ENCODE results near the gene DEK.

Gene DEK

DNA sequence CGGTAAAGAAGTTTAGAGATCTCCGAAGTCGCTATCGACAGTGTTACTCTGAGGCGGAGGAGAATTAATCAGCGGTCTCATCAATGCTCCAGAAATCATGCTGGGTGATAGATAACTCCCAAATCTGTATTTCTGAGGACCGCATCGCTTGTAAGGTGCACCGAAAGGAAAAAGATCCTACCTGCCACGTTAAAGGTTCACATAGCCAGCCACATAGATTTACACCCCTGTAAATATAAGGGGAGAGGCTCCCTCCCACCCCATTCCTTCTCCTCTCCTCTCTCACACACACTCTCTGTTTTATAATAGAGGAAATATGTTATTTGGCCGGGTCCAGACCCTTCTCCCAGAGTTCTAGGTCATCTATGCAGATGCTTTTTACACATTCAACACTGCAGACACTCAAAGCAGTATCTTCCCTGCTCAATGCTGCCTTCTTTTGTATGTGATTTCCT lies 620 bp upstream of the DEK start:
- DNase-seq: no peak

DNA sequence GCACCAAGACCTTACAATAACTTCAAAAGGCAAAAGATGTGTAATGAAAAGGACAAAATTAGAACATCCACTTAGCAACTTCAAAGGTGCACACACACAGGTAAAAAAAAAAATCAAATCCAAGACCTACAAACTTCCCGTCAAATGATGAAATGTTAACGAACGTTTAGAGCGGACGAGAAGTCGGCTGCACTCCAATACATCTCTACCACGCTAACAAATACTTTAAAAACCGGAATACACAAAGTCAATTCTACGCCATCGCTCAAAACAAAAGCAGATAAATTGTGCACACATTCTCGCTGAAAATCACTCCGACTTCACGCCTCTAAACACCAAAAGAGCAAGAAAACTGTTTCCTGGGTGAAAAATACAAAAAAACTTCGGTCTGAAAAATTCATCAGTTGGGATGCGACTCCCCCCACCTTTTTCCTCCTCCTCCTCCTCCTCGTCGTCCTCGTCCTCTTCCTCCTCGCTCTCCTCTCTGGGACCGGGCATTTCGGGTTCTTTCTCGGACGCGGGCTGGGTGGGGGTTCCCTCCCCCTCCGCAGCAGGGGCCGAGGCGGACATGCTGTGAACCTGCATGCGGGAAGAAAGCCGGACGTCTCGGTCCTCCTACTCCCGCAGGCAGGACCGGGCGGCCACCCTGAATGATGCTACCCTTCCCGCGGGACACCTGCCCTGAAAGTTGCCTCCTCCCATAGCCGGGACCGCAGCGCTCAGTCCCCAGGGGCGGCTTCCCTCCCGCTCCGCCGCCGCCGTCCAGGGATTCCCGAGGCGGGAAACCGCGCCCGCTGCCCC lies 712 bp downstream of the DEK start:
- no peak for DNase-seq

DNA sequence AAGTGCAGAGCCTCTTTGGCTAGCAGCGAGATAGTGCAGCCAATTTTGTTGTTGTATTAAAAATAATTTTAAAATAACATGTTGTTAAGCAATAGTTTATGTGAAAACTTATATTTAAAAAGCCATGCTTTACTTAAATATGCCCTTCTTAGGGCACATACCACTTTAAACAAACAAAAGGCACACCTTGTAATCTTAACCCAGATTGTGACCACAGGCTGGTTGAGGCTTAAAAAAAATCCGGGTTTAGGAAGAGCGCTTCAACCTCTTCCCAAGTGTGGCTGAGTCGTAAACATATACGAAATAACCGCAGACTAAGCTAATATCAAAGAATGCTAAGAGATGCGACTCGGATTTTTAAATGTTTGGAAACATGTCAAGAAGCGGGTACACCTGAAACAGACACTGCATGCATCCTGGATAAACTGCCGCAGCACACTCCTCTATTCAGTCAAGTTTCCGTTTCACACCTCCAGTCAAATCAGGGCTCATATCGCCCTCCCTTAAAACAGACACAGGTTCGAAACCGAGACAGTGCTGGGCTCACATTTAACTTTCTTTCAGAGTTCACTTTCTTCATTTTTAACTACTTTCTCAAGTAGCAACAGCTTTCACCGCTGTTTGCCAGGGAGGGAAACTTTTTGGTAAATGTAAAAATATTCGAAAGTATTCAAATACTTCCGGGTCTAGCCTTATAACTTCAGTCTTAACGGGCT lies 1.5 kb downstream of the DEK start:
- DNase-seq: no peak

DNA sequence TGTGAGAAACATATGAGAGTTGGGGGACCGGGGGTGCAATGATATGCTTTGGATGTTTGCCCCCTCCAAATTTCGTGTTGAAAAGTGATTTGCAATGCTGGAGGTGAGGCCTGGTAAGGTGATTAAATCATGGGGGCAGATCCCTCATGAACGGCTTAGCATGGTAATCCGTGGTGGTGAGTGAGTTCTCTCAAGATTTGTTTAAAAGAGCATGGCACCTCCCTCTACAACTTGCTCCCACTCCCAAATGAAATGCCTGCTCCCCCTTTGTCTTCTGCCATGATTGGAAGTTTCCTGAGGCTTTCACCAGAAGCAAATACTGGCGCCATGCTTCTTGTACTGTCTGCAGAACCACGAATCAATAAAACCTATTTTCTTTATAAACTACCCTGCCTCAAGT lies 2.5 kb downstream of the DEK start:
- DNase-seq: no peak

DNA sequence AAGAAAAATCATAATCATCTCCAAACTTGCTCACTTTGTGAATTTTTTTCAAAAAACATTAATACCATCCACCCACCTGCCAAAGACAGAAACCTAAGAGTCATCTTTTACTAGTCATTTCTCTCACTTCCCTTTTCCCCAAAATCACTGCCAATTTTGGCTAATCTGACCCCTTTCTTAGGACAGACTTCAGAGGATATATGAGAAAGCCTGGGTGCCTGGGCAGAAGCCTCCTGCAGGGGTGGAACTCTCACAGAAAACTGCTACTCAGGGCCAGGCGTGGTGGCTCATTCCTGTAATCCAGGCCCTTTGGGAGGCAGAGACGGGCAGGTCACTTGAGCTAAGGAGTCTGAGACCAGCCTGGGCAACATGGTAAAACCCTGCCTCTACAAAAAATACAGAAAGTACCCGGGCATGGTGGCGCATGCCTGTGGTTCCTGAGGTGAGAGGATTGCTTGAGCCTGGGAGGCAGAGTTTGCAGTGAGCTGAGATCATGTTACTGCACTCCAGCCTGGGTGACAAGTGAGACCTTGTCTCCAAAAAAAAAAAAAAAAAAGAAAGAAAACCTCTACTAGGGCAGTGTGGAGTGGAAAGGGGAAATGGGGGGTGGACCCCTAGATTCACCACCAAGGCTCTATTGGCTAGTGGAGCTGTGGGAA lies 3.8 kb downstream of the DEK start:
- no peak for DNase-seq

DNA sequence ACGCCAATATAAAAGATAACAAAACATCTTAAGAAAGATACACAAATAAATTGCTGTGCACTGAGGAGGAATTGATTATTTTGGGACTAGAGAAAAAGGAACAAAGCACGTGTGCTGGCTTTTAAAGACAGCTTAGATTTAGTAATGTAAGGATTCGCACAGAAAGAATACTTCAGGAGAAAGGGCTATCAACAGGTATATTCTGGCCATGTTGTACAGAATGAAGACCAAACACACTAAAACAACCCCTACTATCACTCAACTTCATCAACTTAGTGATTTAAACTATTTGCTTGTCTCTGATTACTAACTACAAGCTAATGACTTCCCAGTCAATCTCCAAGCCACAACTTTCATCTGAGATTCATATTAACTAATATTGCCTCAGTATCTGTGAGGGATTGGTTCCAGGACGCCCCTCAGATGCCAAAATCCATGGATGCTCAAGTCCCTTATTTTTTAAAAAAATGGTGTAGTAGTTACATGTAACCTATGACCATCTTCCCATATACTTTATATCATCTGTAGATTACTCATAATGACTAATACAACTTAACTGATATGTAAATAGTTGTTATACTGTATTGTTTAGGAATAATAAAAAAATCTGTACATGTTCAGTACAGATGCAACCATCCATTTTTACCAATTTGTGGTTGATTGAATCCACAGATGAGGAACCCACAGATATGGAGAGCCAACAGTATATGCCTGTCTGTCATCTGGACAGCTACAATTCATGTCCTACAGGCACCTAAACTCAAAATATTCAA lies 4.5 kb downstream of the DEK start:
- DNase-seq: no peak

DNA sequence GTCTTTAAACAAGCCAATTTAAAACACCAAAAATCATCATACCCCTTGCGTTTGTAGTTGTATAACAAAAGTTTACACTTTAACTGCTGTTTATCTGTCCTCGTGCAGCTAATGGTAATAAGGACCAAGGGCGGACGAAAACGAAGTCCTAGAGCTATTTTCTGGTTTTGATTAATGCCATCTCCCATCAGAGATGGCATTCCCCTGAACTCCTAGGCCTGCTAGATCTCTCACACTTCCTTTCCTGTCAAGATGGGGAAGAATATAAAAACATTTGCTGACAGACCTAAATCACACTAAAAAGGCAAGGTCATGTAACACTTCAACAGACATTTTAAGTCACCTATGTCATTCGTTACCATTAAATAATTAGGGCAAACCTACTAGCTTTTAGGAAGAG lies 9.5 kb downstream of the DEK start:
- DNase-seq: no peak

DNA sequence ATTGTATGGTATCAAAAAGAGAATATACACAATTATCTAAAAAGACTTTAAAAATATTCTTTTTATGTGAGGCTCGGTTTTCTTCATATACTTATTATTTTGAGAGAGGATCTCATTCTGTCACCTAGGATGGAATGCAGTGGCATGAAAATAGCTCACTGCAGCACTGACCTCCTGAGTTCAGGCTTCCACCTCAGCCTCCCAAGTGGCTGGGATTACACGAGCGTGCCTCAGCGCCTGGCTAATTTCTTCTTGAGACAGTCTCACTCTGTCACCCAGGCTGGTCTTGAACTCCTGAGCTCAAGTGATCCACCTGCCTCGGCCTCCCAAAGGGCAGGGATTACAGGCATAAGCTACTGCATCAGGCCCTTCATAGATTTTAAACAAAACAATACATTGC lies 10.7 kb downstream of the DEK start:
- DNase-seq: no peak

DNA sequence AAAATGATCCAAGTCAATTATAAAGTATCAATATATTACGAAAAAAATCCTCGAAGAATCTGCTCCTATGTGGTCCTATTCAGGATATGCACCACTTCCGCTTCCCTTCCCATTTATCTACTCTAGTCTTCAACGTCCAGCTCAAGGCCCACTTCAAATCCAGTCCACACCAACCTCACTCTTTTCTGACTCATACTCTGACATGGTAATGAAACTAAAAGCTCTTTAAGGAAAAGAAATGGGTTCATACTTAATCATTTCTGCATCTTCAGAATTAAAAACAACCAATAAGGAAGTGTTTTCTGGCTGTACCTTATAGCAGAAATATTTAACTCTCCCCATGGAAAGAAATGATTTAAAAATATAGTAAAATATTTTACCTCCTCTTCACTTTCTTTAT lies 15.1 kb downstream of the DEK start:
- DNase-seq: no peak

DNA sequence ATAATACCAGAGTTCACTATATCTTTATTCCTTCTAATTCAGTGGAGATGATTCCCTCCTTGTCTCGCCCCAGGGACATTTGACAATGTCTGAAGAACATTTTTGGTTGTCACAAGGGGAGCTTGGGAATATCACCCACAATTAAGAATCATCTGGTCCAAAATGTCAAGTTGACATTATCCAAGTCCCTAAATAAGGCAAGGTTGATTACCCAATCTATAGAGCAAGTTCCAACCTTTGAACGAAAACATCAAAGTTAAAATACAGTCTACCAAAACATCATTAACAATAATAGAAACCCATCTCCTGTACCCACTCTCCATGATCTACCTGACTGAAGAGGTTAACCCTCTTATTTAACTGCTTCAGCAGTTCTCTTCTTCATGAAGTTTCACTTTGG lies 15.6 kb downstream of the DEK start:
- no peak for DNase-seq

DNA sequence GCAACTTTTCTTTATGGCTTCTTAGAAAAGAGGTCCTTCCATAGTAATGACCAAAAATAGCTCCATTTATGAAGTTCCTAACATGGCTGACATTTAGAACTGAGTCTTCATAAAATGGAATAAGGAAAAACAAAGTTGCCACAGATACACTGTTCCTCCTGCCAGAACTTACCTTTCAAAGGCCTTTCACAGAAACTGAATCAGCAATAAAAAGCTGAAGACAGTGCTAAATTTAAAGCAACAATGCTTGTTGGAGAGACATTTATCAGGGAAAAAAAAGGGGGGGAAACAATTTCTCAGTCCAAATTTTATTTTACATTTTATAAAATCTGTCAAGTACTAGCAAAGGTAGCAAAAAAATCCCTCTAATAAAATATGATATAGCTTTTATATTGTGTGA lies 17.3 kb downstream of the DEK start:
- DNase-seq: no peak

DNA sequence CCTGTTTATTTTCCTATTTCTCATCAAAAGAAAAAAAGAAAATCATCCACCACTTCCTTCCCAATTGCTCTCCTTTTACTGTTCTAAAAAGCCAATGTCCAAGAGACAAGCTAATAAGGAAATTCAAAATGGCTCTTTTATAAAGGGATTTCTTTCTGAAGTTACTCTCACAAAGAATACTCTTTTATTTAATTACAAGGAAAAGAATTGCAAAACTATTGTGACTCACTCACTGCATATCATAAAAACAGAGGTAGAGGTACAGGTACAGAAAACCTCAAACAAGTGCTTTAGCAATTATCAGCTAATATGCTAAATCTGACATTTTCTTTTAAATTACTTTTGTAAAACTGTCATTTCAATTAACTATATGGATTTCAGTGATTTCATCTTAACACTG lies 18.1 kb downstream of the DEK start:
- no peak for DNase-seq

DNA sequence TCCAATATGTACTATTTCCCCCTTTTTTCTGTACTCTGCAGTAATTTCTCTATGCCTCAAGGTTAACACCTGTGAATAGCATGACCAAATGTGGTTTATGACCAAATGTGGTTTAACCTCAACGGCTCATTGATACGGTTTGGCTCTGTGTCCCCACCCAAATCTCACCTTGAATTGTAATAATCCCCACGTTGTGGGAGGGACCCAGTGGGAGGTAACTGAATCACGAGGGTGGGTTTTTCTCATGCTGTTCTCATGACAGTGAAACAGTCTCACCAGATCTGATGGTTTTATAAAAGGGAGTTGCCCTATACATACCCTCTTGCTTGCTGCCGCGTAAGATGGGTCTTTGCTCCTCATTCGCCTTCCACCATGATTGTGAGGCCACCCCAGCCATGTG lies 18.7 kb downstream of the DEK start:
- DNase-seq: no peak

DNA sequence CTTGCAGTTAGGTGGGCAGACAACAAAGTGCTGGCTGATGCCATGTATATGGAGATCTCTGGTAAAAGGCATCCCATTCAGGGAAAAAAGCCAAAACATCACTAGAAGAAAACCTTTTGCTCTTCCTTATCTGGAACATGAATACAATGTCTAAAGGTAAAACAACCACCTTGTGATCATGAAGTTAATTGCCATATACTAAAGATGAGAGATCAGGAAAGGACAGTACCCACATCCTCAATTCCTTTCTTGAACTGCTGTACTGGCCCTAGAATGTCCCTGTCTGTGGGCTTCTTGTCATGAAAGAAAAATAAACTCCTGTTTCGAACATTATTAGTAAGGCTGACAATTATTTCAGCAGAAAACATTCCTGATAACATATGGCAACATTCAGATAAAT lies 19.3 kb downstream of the DEK start:
- no peak for DNase-seq

DNA sequence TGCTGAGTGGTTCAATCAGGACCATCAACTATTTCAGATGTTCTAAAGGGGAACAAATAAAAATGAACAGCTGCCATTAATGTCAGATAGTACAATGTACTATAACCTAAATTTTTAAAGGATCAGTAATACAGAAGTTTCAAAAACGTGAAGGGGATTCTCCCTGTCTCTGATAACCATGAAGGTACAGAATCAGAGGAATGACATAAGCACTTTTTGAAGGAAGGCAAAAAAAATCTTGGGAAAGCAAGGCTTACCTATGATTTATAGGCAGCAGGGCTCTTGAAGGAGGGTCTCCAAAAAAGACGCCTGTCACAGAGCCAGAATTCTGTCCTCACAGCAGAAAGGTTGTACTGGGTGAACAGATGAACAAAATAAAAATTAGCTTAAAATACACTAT lies 20.1 kb downstream of the DEK start:
- DNase-seq: no peak

DNA sequence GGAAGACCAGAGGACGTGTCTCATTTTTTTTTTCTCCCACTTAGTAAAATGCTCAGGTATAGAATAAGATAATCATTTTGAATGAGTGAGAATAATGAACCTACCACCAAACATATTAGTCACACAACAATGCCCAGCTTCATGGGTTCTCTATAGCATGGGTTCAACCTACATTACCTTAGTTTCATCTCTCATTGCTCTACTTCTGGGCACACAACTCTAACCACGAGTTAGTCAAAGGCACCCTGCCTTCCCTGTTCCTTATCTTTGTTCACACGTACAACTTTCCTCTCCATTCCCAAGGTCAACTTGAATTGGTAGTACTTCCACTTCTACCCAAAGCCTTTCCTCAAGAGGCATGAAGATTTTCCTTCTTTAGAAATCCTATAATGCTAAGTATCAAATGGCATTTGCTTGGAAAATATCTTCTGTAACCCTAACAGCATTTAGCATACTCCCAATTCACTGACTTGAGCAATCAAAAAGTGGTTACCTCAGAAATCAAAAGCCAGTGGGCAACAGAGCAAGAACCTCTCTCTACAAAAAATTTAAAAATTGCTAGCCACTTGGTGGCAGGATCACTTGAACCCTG lies 20.9 kb downstream of the DEK start:
- no peak for DNase-seq

DNA sequence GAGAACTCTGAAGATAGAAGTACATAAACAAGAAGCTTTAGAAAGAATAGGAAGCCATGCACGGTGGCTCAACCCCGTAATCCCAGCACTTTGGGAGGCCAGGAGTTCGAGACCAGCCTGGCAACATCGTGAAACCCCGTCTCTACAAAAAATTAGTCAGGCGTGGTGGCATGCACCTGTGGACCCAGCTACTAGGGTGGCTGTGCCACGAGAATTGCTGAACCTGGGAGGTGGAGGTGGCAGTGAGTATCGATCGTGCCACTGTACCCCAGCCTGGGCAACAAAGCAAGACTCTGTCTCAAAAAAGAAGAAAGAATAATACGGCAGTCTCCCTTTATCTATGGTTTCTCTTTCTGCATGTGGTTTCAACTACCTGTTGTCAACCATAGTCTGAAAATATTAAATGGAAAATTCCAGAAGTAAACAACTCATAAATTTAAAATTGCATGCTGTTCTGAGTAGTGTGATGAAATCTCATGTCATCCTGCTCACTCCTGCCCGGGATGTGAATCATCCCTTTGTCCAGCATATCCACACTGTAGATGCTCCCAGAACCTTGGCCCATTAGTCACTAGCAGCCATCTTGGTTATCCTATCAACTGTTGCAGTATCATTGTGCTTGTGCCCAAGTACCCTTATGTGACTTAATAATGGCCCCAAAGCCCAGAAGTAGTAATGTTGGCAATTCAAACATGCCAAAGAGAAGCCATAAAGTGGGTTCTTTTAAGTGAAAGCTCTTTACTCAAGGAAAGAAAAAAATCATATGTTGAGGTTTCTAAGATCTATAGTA lies 22.1 kb downstream of the DEK start:
- no peak for DNase-seq

DNA sequence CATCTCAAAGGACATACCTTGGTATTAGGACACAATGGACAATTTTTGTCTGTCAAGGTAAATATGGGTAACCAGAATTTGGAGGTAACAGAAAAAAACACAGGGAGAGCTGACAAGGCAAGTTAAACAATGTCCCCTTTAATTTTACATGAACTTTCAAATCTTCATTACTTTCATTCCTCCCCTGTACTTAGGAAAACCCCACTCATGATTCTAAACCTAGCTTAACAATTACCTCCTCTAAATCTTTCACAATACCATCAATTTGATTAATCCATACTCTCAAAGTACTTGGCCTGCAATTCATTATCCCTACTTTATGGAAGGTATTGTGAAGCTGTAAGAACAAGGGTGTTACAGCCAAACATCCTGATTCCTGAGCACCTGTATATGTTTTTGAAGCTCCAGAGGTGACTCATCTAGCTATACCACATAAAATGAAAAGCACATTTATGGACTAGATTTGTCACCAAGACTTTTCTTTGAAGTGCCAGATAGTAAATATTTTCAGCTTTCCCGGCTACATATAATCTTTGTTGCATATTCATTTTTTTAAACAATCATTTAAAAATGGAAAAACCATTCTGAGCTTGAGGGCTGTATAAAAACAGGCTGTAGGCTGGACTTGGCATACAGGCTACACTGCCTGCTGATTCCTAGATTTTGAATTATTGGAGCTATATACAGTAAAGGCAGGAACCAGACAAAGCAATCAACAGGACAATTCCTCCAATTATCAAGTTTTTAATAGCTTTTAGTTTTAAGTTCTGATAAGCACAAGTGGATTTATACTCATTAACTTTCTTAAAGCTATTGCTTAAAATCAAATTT lies 22.9 kb downstream of the DEK start:
- no peak for DNase-seq

DNA sequence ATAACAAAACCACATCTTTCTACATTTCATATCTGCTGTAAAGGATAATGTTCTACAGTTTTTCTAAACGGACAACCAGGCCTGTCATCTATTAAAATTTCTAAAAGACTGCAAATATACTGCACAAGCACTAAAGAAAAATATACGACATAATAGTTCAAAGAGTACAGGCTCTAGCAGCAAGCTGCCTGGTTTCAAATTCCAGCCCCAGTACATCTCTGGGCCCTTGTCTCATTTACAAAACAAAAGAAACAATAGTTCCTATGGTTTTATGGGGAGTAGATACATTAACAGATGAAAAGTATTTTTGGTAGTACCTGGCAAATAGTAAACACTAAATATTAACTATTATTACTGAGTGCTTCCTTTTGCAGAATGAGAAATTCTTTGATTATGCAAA lies 24.1 kb downstream of the DEK start:
- DNase-seq: no peak

DNA sequence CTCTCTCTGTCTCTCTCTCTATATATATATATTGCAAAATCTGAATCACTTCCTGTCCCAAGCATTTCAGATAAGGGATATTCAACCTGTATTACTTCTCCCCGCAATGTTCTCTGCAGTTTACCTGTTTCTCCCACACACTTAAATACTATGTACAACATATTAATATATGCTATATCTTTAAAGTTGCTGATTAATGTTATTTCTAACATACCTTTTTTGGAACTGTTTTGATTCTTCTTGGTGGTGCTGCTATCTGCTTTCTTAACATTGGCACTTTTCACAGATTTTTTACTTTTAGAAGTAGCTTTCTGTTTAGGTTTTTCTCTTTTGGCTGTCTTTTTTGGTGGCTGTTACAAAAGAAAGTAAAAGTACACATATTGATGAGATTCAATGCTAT lies 27.2 kb downstream of the DEK start:
- no peak for DNase-seq

DNA sequence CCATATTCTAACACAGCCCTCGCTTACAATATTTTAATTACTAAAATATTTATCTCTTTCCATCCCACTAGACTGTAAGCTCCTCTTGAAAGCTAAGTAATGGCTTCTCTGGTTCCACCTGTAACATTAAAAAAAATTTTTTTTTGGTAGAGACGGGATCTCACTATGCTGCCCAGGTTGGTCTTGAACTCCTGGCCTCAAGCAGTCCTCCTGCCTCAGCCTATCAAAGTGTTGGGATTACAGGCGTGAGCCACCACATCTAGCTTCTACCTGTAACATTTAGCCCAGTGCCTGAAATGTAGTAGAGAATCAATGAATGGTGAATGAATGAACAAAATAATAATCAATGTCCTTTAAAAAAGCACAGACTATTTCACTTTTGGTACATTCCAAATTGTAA lies 28.8 kb downstream of the DEK start:
- DNase-seq: no peak
